A673 (cell line): ENCODE measurements around the gene ATRN. TPM values are rescaled to one million over a fixed set of nuclear protein-coding genes. Genes with fewer than 3 reads are reported as not detected.

Source experiments
- BruUV-seq: library from RNA; stranded (reverse); fragments of 400-500 nt; replicated peaks from 2 replicates; lab custom pipeline; 2021; lab: Mats Ljungman, UMichigan
- CTCF ChIA-PET: fragments of 300-600 bp; sonication (Branson Sonifier 250); formaldehyde crosslinking; loops from one replicate; lab custom pipeline; 2022; ENCODE audit warnings: antibody characterized with exemption; lab: Charles Lee
- POLR2A ChIA-PET: fragments of 300-600 bp; sonication (Branson Sonifier 250); formaldehyde crosslinking; loops from one replicate; lab custom pipeline; 2022; ENCODE audit warnings: antibody characterized with exemption; ENCODE audit not compliant: low non-redundant PET; lab: Charles Lee
- DNase-seq: peaks from one replicate; pipeline ENCODE4 v3.0.0-alpha.2; 2015; ENCODE audit warnings: low spot score
- H3K27ac ChIP-seq: fragments of 200-600 bp; sonication (generic); 2 replicates; pipeline ENCODE4 v1.5.1; 2016; ENCODE audit warnings: mixed run types, low read depth, mild to moderate bottlenecking, mixed read lengths, antibody characterized with exemption, low read length; ENCODE audit not compliant: poor library complexity, severe bottlenecking
- H3K27me3 ChIP-seq: fragments of 200-600 bp; sonication (generic); replicated peaks from 2 replicates; pipeline ENCODE4 v1.6.1; 2017; ENCODE audit warnings: mixed run types, low read depth, mild to moderate bottlenecking, mixed read lengths, antibody characterized with exemption, low read length; ENCODE audit not compliant: insufficient read depth, poor library complexity
- H3K36me3 ChIP-seq: fragments of 200-600 bp; sonication (generic); 2 replicates; pipeline ENCODE4 v1.6.1; 2016; ENCODE audit warnings: mixed run types, mild to moderate bottlenecking, mixed read lengths, antibody characterized with exemption, low read length; ENCODE audit not compliant: insufficient read depth, poor library complexity, severe bottlenecking
- H3K4me1 ChIP-seq: fragments of 200-600 bp; sonication (generic); 2 replicates; pipeline ENCODE4 v1.6.1; 2017; ENCODE audit warnings: mixed run types, mild to moderate bottlenecking, mixed read lengths, antibody characterized with exemption, low read length; ENCODE audit not compliant: insufficient read depth, poor library complexity, severe bottlenecking
- H3K4me3 ChIP-seq: fragments of 200-600 bp; sonication (generic); 2 replicates; pipeline ENCODE4 v1.5.1; 2016; ENCODE audit warnings: low read depth, mixed run types, mild to moderate bottlenecking, mixed read lengths, low read length; ENCODE audit not compliant: poor library complexity, severe bottlenecking
- H3K9me3 ChIP-seq: fragments of 200-600 bp; sonication (generic); 2 replicates; pipeline ENCODE4 v1.6.1; 2016; ENCODE audit warnings: mixed run types, low read depth, mild to moderate bottlenecking, mixed read lengths, antibody characterized with exemption, low read length; ENCODE audit not compliant: poor library complexity, severe bottlenecking
- CTCF ChIP-seq: fragments of 300-800, 200-600 bp; sonication (generic); conservative IDR thresholded peaks from 2 replicates; pipeline ENCODE4 v1.5.1; 2017; ENCODE audit warnings: low read depth, mild to moderate bottlenecking, antibody characterized with exemption, low read length, moderate library complexity, mixed read lengths
- EZH2 ChIP-seq: fragments of 200-600 bp; sonication (generic); IDR thresholded peaks from 2 replicates; pipeline ENCODE4 v1.6.1; 2017; ENCODE audit warnings: borderline replicate concordance, low read depth, mild to moderate bottlenecking, mixed read lengths, antibody characterized with exemption, low read length; ENCODE audit not compliant: poor library complexity, severe bottlenecking
- intact Hi-C: fragments of 100-400 bp; cut with micrococcal nuclease; formaldehyde crosslinking; loops from one replicate; pipeline ENCODE4 v1.10.0; 2022; ENCODE audit not compliant: unreplicated experiment
- total RNA-seq: library from RNA; stranded (reverse); gene quantifications from 2 replicates; pipeline ENCODE4 v1.2.3, GENCODE V29; 2021

ATRN gene
- total RNA-seq, 1 experiment from 2014 or later = 27.1 TPM

DNA sequence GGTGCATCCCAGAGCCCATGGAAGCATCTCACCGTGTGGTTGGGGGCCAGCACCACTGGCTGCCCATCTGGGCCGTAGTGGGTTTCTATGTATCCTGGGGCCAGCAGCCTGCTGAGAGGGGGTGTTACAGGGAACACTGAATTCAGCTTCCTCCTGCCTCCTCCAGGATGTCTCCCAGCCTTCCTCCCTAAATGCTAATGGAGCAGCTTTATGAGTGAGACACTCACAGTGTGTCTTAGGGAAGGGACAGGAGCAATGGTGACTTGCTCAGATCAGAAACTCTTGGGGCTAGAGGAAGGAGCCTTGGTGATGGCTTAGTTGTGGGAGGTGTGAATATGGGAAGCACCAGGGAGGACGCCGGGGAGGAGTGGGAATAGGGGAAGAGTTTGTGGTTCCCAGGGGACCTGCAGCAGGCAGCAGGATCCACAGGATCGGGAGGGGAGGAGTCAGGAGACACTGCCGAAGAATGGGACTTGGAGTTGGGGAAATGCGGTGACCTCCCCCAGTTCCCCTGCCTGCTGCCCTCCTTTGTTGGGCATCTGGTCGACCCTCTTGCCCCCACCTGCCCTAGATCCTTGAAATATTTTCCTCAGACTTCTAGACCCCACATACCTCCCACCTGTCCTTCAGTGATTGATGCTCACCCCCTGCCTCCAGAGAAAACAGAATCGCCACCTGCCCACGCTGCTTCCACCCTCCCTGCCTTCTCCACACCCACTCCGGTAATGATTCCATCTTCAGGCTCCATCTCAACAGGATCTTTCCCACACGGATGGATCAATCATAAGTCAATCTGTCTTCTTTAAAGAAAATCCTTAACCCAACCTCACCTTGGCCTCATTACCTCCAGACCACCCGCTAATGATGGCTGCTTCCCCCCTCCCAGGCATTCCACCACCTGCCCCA is 204.4 kb downstream of the ATRN start:
- DNase-seq = peak; percentile 30
- Histone ChIP-seq H3K9me3 (no peaks in the 10 kb centered on the region), H3K27ac (no peak overlapping the region), H3K4me1 (peaks cover 3% of the 10 kb centered on the region), H3K36me3 (no peaks in the 10 kb centered on the region), H3K27me3 (peaks cover 45% of the 10 kb centered on the region), H3K4me3 (no peak overlapping the region)
- intact Hi-C loops = loop anchor here (5.0 to 10.0 kb wide), 2 partner anchors 182 to 410 kb away; no protein-coding TSS in a partner anchor
- CTCF ChIA-PET = interaction anchor here (1.8 kb wide), 1 partner anchor 35 kb away, joined by 25 read pairs; no protein-coding TSS in a partner anchor
- BruUV-seq = no TSS peak
- POLR2A ChIA-PET = no interaction called here
- TF ChIP-seq CTCF (no peak), EZH2 (no peak)

DNA sequence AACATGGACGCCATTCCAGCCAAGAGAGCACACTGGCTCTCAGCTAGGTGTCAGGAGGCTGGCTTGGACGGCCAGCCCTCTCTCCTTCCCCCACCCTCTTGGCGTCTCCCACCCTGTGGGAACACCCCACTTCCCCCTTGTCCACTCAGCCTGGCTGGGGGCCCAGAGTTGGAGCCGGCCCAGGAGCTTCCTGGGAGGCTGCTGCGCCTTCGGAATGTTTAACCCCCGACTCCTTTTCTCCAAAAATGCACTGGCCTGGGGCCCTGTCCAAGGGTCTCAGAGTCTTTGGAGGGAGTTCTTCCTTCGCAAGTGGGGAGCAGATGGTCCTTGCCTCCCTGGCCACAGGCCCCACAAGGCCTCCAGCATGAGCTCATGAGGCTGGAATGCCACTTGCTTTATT is 206.9 kb downstream of the ATRN start:
- no peaks in the 10 kb centered on the region for H3K9me3 ChIP-seq
- ChIA-PET POLR2A (no interaction called here), CTCF (interaction anchor here (1.8 kb wide), 1 partner anchor 407 kb away, joined by 10 read pairs; no protein-coding TSS in a partner anchor)
- TF ChIP-seq CTCF (no peak), EZH2 (no peak)
- H3K36me3 ChIP-seq = no peaks in the 10 kb centered on the region
- H3K4me1 ChIP-seq = peaks cover 3% of the 10 kb centered on the region
- no TSS peak for BruUV-seq
- intact Hi-C loops = loop anchor here (5.0 to 10.0 kb wide), 2 partner anchors 180 to 407 kb away; no protein-coding TSS in a partner anchor
- no peak for DNase-seq
- no peak overlapping the region for H3K27ac ChIP-seq
- no peak overlapping the region for H3K4me3 ChIP-seq
- peaks cover 37% of the 10 kb centered on the region for H3K27me3 ChIP-seq

- Histone ChIP-seq H3K27me3 (peaks cover 33% of the 10 kb centered on the region), H3K9me3 (no peaks in the 10 kb centered on the region), H3K36me3 (no peaks in the 10 kb centered on the region), H3K4me3 (no peak overlapping the region), H3K27ac (no peak overlapping the region), H3K4me1 (peaks cover 3% of the 10 kb centered on the region)
- POLR2A ChIA-PET = no interaction called here
- no peak for TF ChIP-seq EZH2
- TF ChIP-seq CTCF = no peak
- CTCF ChIA-PET = no interaction called here
- BruUV-seq = no TSS peak
- no peak for DNase-seq
- intact Hi-C loops = loop anchor here (5.0 to 10.0 kb wide), 2 partner anchors 179 to 407 kb away; no protein-coding TSS in a partner anchor
Measured at GRCh38 chr20:3678198-3678597, 207.4 kb downstream of the ATRN start.
